Midbrain (tissue), 1 donor: Measurements from ENCODE around the gene KRTAP2-1.
"Not testable (repeated sequence)": the region's sequence is repeated elsewhere in the genome, so short reads cannot be mapped to it uniquely, and the experiment has no call there.

Source experiments
- DNase-seq: peaks from one replicate; lab custom pipeline; 2025; lab: John Stamatoyannopoulos, UW

Gene KRTAP2-1, protein sequence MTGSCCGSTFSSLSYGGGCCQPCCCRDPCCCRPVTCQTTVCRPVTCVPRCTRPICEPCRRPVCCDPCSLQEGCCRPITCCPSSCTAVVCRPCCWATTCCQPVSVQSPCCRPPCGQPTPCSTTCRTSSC

DNA sequence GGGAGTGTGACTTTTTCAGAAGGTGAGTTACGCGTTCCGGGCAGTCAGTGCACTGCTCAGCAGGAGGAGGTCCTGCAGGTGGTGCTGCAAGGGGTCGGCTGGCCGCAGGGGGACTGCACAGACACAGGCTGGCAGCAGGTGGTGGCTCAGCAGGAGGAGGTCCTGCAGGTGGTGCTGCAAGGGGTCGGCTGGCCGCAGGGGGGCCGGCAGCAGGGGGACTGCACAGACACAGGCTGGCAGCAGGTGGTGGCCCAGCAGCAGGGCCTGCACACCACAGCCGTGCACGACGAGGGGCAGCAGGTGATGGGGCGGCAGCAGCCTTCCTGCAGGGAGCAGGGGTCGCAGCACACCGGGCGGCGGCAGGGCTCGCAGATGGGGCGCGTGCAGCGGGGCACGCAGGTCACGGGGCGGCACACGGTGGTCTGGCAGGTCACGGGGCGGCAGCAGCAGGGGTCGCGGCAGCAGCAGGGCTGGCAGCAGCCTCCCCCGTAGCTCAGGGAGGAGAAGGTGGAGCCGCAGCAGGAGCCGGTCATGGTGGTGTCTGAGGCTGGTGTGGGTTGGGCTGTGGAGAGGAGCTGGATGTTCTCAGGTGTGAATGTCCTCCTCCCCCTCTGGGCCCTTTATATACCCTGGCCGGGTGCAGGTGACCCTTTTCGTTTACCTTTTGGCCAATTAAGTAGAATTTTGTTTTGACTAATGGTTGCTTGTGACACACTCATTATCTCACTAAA lies at the start of gene KRTAP2-1:
Gene KRTAP2-1 (minus strand): TSS at position 582 of the 731 bp plus-strand sequence. CDS start 49 bp downstream, at position 533.
- not testable (repeated sequence) for DNase-seq

DNA sequence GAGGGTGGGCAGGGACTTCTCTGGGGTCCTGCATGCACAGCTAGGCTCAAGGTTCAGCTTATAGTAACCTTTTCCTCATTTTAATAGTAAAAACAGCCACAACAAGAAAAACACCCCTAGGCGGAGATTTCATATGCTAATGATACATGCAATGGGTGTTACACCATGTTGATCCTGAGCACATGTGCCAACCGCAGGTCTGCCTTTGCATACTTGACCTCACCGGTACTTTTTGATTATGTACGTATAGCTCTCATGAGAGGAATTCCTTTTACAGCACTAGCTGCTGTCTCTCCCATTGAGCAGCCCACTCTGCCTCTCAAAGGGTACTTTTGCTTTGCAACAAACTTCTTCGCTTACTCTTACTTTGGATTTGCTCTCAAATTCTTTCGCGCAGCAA lies 48.9 kb upstream of the KRTAP2-1 start:
- no peak for DNase-seq

- not testable (repeated sequence) for DNase-seq
Observed at GRCh38 chr17:41088760-41089352, 41.7 kb upstream of the KRTAP2-1 start.

GRCh38 chr17:41084100-41084856 lies 37.2 kb upstream of the KRTAP2-1 start, which contains the start of gene KRTAP4-7:
TSS of gene KRTAP4-7 (plus strand) at chr17:41084150. CDS start at chr17:41084207, 57 bp downstream.
- DNase-seq = not testable (repeated sequence)

- DNase-seq = not testable (repeated sequence)
Observed at GRCh38 chr17:41083427-41083826, 36.3 kb upstream of the KRTAP2-1 start.

DNA sequence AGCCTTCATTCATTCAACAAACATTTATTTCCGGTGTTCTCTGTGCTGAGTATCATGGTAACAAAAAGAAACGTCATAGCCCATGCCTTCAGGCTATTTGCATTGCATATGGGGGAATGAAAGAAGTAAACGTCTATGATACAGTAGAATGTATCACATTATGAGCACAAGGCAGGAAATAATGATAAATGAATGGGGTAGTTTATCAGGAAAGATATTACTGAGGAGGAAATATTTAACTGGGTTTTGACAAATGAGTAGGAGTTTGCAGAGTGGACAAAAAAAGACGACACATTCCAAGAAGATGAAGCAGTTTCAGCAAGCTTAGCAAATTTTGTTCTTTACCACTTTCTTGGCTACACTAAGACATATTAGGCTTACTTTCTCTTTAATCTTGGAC lies 35.5 kb upstream of the KRTAP2-1 start:
- no peak for DNase-seq

- DNase-seq = no peak
Observed at GRCh38 chr17:41076788-41077187, 29.7 kb upstream of the KRTAP2-1 start.

- no peak for DNase-seq
Observed at GRCh38 chr17:41073676-41074075, 26.6 kb upstream of the KRTAP2-1 start.

- no peak for DNase-seq
Observed at GRCh38 chr17:41071606-41072360, 24.7 kb upstream of the KRTAP2-1 start.

DNA sequence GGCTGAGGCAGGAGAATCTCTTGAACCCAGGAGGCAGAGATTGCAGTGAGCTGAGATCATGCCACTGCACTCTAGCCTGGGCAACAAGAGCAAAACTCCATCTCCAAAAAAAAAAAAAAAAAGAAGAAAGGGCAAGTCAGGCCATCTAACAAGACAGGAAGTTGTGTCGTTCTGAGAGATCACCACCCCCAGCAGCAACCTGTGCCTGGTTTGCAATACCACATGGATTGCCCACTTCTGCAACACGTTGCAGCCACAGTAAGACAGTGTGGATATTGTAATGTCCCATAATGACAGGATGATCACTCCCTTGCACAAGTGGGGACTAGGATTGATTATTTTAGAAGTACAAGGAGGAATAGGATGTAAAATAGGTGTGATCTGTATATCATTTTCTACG lies 21.9 kb upstream of the KRTAP2-1 start:
- no peak for DNase-seq

DNA sequence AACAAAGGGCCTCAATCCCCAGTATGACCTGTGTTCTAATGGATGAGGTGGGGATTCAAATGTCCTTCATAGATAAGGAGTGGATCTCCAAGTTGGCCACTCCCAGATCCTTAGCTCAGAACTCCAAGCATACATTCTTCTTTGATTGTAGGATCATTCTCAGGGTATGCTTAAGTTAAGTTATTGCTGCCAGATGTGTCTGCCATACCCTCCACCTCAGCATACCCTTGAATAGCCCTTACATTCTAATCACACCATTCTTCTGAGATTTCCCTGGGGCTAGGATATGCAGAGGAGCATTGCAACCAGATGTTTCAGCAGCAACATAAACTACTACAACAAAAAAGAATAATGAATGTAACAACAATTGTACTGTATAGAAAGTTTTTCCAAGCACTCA lies 20.2 kb upstream of the KRTAP2-1 start:
- no peak for DNase-seq

GRCh38 chr17:41065829-41066624 lies 18.9 kb upstream of the KRTAP2-1 start, which contains the start of gene KRTAP2-4:
TSS of gene KRTAP2-4 (minus strand) at chr17:41065879. CDS start at chr17:41065845, 34 bp downstream.
- DNase-seq = no peak

- not testable (repeated sequence) for DNase-seq
Observed at GRCh38 chr17:41065016-41065689, 18.0 kb upstream of the KRTAP2-1 start.

DNA sequence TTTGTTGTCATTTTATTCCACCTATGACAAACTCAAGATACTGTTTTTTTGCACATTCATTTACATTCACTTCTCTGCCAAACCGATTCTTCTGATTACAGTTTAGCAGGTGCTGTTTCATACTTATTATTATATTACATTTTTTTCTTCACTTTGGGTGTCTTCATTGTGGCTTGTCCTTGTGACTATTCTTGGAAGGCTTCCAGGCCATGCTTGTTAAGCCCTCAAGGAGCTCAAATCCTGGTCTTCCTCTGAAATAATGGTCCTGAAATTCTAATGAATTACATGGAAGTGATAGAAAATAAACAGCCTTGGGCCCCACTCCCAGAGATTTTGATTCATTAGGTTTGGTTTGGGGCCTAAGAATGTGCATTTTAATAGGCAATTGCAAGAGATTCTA lies 17.2 kb upstream of the KRTAP2-1 start:
- no peak for DNase-seq

DNA sequence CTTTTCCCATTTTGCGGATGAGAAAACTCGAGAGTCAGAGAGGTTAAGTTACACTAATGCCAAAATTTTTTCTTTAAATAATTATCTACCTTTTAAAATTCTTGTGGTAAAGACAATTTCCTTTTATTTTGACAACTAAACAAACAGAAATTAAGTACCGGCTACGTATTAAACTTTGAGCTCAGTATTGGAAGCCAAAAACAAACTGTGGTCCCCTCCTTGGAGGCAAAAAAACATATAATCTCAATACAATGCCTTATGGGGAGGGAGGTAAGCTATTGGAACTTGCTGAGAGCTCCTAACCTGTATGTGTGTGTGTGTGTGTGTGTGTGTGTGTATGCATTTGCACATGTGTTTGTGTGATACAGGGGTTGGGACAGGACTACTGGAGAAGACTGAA lies 16.3 kb upstream of the KRTAP2-1 start:
- no peak for DNase-seq

- no peak for DNase-seq
Observed at GRCh38 chr17:41061964-41062363, 14.8 kb upstream of the KRTAP2-1 start.

GRCh38 chr17:41060052-41060604 lies 13.0 kb upstream of the KRTAP2-1 start, which contains the start of gene KRTAP2-3:
TSS of gene KRTAP2-3 (minus strand) at chr17:41060114. CDS start at chr17:41060050, 64 bp downstream.
- DNase-seq = no peak

- not testable (repeated sequence) for DNase-seq
Observed at GRCh38 chr17:41059276-41060051, 12.3 kb upstream of the KRTAP2-1 start.

- no peak for DNase-seq
Observed at GRCh38 chr17:41058741-41059140, 11.6 kb upstream of the KRTAP2-1 start.
